Measurements from ENCODE around the gene ASCL5. TPM values are rescaled to one million over a fixed set of nuclear protein-coding genes. Genes with fewer than 3 reads are reported as not detected.

The ASCL5 gene
- total and polyA plus RNA-seq, 2 experiments from 2014 or later = not detected

- no peak overlapping the region for H3K4me3 ChIP-seq
- H3K27ac ChIP-seq = no peak overlapping the region
- H4K20me1 ChIP-seq (ENCODE audit: insufficient read depth, poor library complexity, severe bottlenecking) = no peaks in the 10 kb centered on the region
- TF ChIP-seq EZH2 (IDR thresholded peaks at IDR 0.05; ENCODE audit: borderline replicate concordance) (no peak), CTCF (IDR thresholded peaks at IDR 0.05; ENCODE audit: poor library complexity) (no peak), EZH2phosphoT487 (IDR thresholded peaks at IDR 0.05; ENCODE audit: low read depth, severe bottlenecking, unreplicated experiment) (no peak)
- no peaks in the 10 kb centered on the region for H3K9me2 ChIP-seq (replicated peaks; ENCODE audit: insufficient read depth)
- H3K79me2 ChIP-seq = no peaks in the 10 kb centered on the region
- no peaks in the 10 kb centered on the region for H3K4me1 ChIP-seq (ENCODE audit: insufficient read depth)
- H3K27me3 ChIP-seq = peaks cover 7% of the 10 kb centered on the region
- no peaks in the 10 kb centered on the region for H3K36me3 ChIP-seq (replicated peaks; ENCODE audit: insufficient read depth, low read depth)
- DNase-seq (ENCODE audit: low spot score) = no peak
- H3K4me2 ChIP-seq = no peak overlapping the region
- 62% methylated on average over 4 of the region's 4 CpGs for WGBS (ENCODE audit: low lambda C conversion rate, missing lambda C conversion rate)
- no peak overlapping the region for H2AFZ ChIP-seq
- no peaks in the 10 kb centered on the region for H3K9me3 ChIP-seq (ENCODE audit: low read depth)
These were observed 58.0 kb downstream of the ASCL5 start for GRCh38 chr1:201068976-201069375.

GRCh38 chr1:201066986-201067385 lies 60.0 kb downstream of the ASCL5 start:
- Histone ChIP-seq H3K9me3 (ENCODE audit: low read depth) (no peaks in the 10 kb centered on the region), H3K9me2 (replicated peaks; ENCODE audit: insufficient read depth) (no peaks in the 10 kb centered on the region), H3K4me3 (no peak overlapping the region), H3K27ac (no peak overlapping the region), H2AFZ (no peak overlapping the region), H4K20me1 (ENCODE audit: insufficient read depth, poor library complexity, severe bottlenecking) (no peaks in the 10 kb centered on the region), H3K79me2 (no peaks in the 10 kb centered on the region), H3K4me1 (ENCODE audit: insufficient read depth) (no peaks in the 10 kb centered on the region), H3K4me2 (no peak overlapping the region), H3K36me3 (replicated peaks; ENCODE audit: insufficient read depth, low read depth) (no peaks in the 10 kb centered on the region), H3K27me3 (peaks cover 7% of the 10 kb centered on the region)
- DNase-seq (ENCODE audit: low spot score) = no peak
- no peak for TF ChIP-seq CTCF (IDR thresholded peaks at IDR 0.05; ENCODE audit: poor library complexity)
- no peak for TF ChIP-seq EZH2 (IDR thresholded peaks at IDR 0.05; ENCODE audit: borderline replicate concordance)
- no peak for TF ChIP-seq EZH2phosphoT487 (IDR thresholded peaks at IDR 0.05; ENCODE audit: low read depth, severe bottlenecking, unreplicated experiment)
- WGBS (ENCODE audit: low lambda C conversion rate, missing lambda C conversion rate) = 89% methylated on average over 4 of the region's 4 CpGs

GRCh38 chr1:201065686-201066085 lies 61.3 kb downstream of the ASCL5 start:
- no peaks in the 10 kb centered on the region for H4K20me1 ChIP-seq (ENCODE audit: insufficient read depth, poor library complexity, severe bottlenecking)
- H3K27ac ChIP-seq = no peak overlapping the region
- TF ChIP-seq EZH2phosphoT487 (IDR thresholded peaks at IDR 0.05; ENCODE audit: low read depth, severe bottlenecking, unreplicated experiment) = no peak
- TF ChIP-seq CTCF (IDR thresholded peaks at IDR 0.05; ENCODE audit: poor library complexity) = no peak
- TF ChIP-seq EZH2 (IDR thresholded peaks at IDR 0.05; ENCODE audit: borderline replicate concordance) = no peak
- peaks cover 7% of the 10 kb centered on the region for H3K27me3 ChIP-seq
- H3K9me2 ChIP-seq (replicated peaks; ENCODE audit: insufficient read depth) = no peaks in the 10 kb centered on the region
- no peak overlapping the region for H2AFZ ChIP-seq
- no peak overlapping the region for H3K4me2 ChIP-seq
- H3K36me3 ChIP-seq (replicated peaks; ENCODE audit: insufficient read depth, low read depth) = no peaks in the 10 kb centered on the region
- H3K9me3 ChIP-seq (ENCODE audit: low read depth) = no peaks in the 10 kb centered on the region
- DNase-seq (ENCODE audit: low spot score) = no peak
- no peak overlapping the region for H3K4me3 ChIP-seq
- 97% methylated on average over 10 of the region's 10 CpGs for WGBS (ENCODE audit: low lambda C conversion rate, missing lambda C conversion rate)
- H3K4me1 ChIP-seq (ENCODE audit: insufficient read depth) = no peaks in the 10 kb centered on the region
- no peaks in the 10 kb centered on the region for H3K79me2 ChIP-seq

GRCh38 chr1:201064806-201065205 lies 62.2 kb downstream of the ASCL5 start:
- 90% methylated on average over 8 of the region's 8 CpGs for WGBS (ENCODE audit: low lambda C conversion rate, missing lambda C conversion rate)
- Histone ChIP-seq H3K27ac (no peak overlapping the region), H4K20me1 (ENCODE audit: insufficient read depth, poor library complexity, severe bottlenecking) (no peaks in the 10 kb centered on the region), H3K79me2 (no peaks in the 10 kb centered on the region), H3K4me1 (ENCODE audit: insufficient read depth) (no peaks in the 10 kb centered on the region), H3K9me2 (replicated peaks; ENCODE audit: insufficient read depth) (no peaks in the 10 kb centered on the region), H3K4me3 (no peak overlapping the region), H3K9me3 (ENCODE audit: low read depth) (no peaks in the 10 kb centered on the region), H3K36me3 (replicated peaks; ENCODE audit: insufficient read depth, low read depth) (no peaks in the 10 kb centered on the region), H2AFZ (no peak overlapping the region), H3K4me2 (no peak overlapping the region), H3K27me3 (peaks cover 7% of the 10 kb centered on the region)
- no peak for TF ChIP-seq EZH2 (IDR thresholded peaks at IDR 0.05; ENCODE audit: borderline replicate concordance)
- no peak for TF ChIP-seq EZH2phosphoT487 (IDR thresholded peaks at IDR 0.05; ENCODE audit: low read depth, severe bottlenecking, unreplicated experiment)
- TF ChIP-seq CTCF (IDR thresholded peaks at IDR 0.05; ENCODE audit: poor library complexity) = no peak
- DNase-seq (ENCODE audit: low spot score) = no peak
